ENCODE data around the gene CLIP1. TPM values are rescaled to one million over a fixed set of nuclear protein-coding genes. Genes with fewer than 3 reads are reported as not detected.

Gene CLIP1
- total RNA-seq, 1 experiment from 2014 or later: 42.9 TPM

GRCh38 chr12:122421187-122421820 lies 1.2 kb downstream of the CLIP1 start:
- Histone ChIP-seq H3K79me2 (ENCODE audit: insufficient read depth, low read length) (peaks cover 50% of the 10 kb centered on the region), H3K9ac (ENCODE audit: low read length) (peak overlapping the region; percentile 82), H2AFZ (ENCODE audit: low read depth, low read length, poor library complexity, severe bottlenecking) (no peak overlapping the region), H3K36me3 (ENCODE audit: control insufficient read depth in 1 of 2, insufficient read depth in 2 of 2, low read length in 2 of 2) (no peaks in the 10 kb centered on the region), H3K4me1 (ENCODE audit: control insufficient read depth in 1 of 2, insufficient read depth in 2 of 2, low read length in 2 of 2) (peaks cover 24 to 35% of the 10 kb centered on the region in 2 experiments), H3K9me2 (ENCODE audit: insufficient read depth) (no peaks in the 10 kb centered on the region), H3K27me3 (ENCODE audit: insufficient read depth, low read length) (no peaks in the 10 kb centered on the region), H3K9me3 (ENCODE audit: control insufficient read depth in 1 of 2, insufficient read depth in 1 of 2, low read depth in 1 of 2, low read length in 2 of 2) (no peaks in the 10 kb centered on the region), H3K4me3 (replicated peaks in 1 of 2; ENCODE audit: low read depth in 1 of 2, low read length in 2 of 2) (peak overlapping the region; percentile 77 to 85), H3K27ac (ENCODE audit: low read depth, low read length) (peak overlapping the region; percentile 95), H3K4me2 (ENCODE audit: low read length) (peak overlapping the region; percentile 78), H4K20me1 (ENCODE audit: insufficient read depth) (no peaks in the 10 kb centered on the region)
- RAD21 ChIA-PET (ENCODE audit: low non-redundant PET in 1 of 2, low total read pairs in 2 of 2, uncharacterized antibody in 2 of 2, unreplicated experiment in 2 of 2): no interaction called here
- ATAC-seq: peak; percentile 28
- intact Hi-C loops (cut with micrococcal nuclease): loop anchor here (1.0 kb wide), 1 partner anchor 21 kb away; no protein-coding TSS in a partner anchor
- POLR2A ChIA-PET: interaction anchor here (1.3 to 4.4 kb wide), 3 partner anchors 21 to 44 kb away, joined by 3 to 21 read pairs (median 5); no protein-coding TSS in a partner anchor
- no peak for DNase-seq (ENCODE audit: low read depth, low spot score)
- CTCF ChIA-PET: interaction anchor here (3.8 kb wide), 1 partner anchor 21 kb away, joined by 25 read pairs; no protein-coding TSS in a partner anchor
- TF ChIP-seq FOSL1 (IDR thresholded peaks at IDR 0.05; ENCODE audit: low read depth) (0 out of 2 replicates have a peak, but pooled peaks have one; percentile 1), MAX (IDR thresholded peaks at IDR 0.05) (no peak), SIN3A (IDR thresholded peaks at IDR 0.05; ENCODE audit: low read depth) (0 out of 2 replicates have a peak, but pooled peaks have one; percentile 8)
- TSS peak; percentile 59 for BruUV-seq (replicated peaks)

- Histone ChIP-seq H4K20me1 (ENCODE audit: insufficient read depth) (no peaks in the 10 kb centered on the region), H3K79me2 (ENCODE audit: insufficient read depth, low read length) (peaks cover 56% of the 10 kb centered on the region), H3K4me1 (ENCODE audit: control insufficient read depth in 1 of 2, insufficient read depth in 2 of 2, low read length in 2 of 2) (peaks cover 24 to 35% of the 10 kb centered on the region in 2 experiments), H3K27ac (ENCODE audit: low read depth, low read length) (peak overlapping the region; percentile 95; the same call in 1 of the 2 replicates), H2AFZ (ENCODE audit: low read depth, low read length, poor library complexity, severe bottlenecking) (no peak overlapping the region), H3K9ac (ENCODE audit: low read length) (peak overlapping the region; percentile 82), H3K4me3 (replicated peaks in 1 of 2; ENCODE audit: low read depth in 1 of 2, low read length in 2 of 2) (peak overlapping the region; percentile 77 to 85), H3K27me3 (ENCODE audit: insufficient read depth, low read length) (no peaks in the 10 kb centered on the region), H3K9me3 (ENCODE audit: control insufficient read depth in 1 of 2, insufficient read depth in 1 of 2, low read depth in 1 of 2, low read length in 2 of 2) (no peaks in the 10 kb centered on the region), H3K36me3 (ENCODE audit: control insufficient read depth in 1 of 2, insufficient read depth in 2 of 2, low read length in 2 of 2) (no peaks in the 10 kb centered on the region), H3K4me2 (ENCODE audit: low read length) (peak overlapping the region; percentile 78), H3K9me2 (ENCODE audit: insufficient read depth) (no peaks in the 10 kb centered on the region)
- ATAC-seq (no peak), DNase-seq (ENCODE audit: low read depth, low spot score) (no peak)
- CTCF ChIA-PET: no interaction called here
- POLR2A ChIA-PET: interaction anchor here (1.0 to 1.3 kb wide), 2 partner anchors 17 to 20 kb away, joined by 3 to 5 read pairs; no protein-coding TSS in a partner anchor
- intact Hi-C loops (cut with micrococcal nuclease): loop anchor here (1.0 kb wide), 1 partner anchor 20 kb away; no protein-coding TSS in a partner anchor
- BruUV-seq (replicated peaks): no TSS peak
- RAD21 ChIA-PET (ENCODE audit: low non-redundant PET in 1 of 2, low total read pairs in 2 of 2, uncharacterized antibody in 2 of 2, unreplicated experiment in 2 of 2): no interaction called here
- TF ChIP-seq TCF7L2 (IDR thresholded peaks at IDR 0.05; ENCODE audit: borderline replicate concordance, extremely low read depth, insufficient read depth, insufficient read length) (no peak), ZNF274 (IDR thresholded peaks at IDR 0.05; ENCODE audit: low read depth, low read length) (no peak), YY1 (IDR thresholded peaks at IDR 0.05; ENCODE audit: extremely low read depth, insufficient replicate concordance, low read depth, low read length) (no peak), CBX3 (IDR thresholded peaks at IDR 0.05; ENCODE audit: low read depth) (no peak), SIN3A (IDR thresholded peaks at IDR 0.05; ENCODE audit: low read depth) (no peak), ZFX (IDR thresholded peaks at IDR 0.05) (no peak), SP1 (IDR thresholded peaks at IDR 0.05; ENCODE audit: low read depth) (no peak), EZH2 (IDR thresholded peaks at IDR 0.05) (no peak), CEBPB (IDR thresholded peaks at IDR 0.05; ENCODE audit: low read depth) (no peak), JUND (IDR thresholded peaks at IDR 0.05) (no peak), SRF (IDR thresholded peaks at IDR 0.05; ENCODE audit: low read depth) (no peak), RAD21 (IDR thresholded peaks at IDR 0.05; ENCODE audit: low read depth) (no peak), CTCF (IDR thresholded peaks at IDR 0.05 in 2 of 3, conservative IDR thresholded peaks at IDR 0.05 in 1 of 3; ENCODE audit: borderline replicate concordance in 1 of 3, insufficient read depth in 1 of 3, low read depth in 2 of 3, low read length in 2 of 3) (no peak), ELF1 (IDR thresholded peaks at IDR 0.05; ENCODE audit: borderline replicate concordance, low read depth) (no peak)
Measured at GRCh38 chr12:122420471-122421162, 1.9 kb downstream of the CLIP1 start.

All from HCT116 (cell line).